HG03571 (cell line): Measurements from ENCODE around the gene MAST2.

Experiments used
- ATAC-seq: cut with Tn5 transposase; IDR thresholded peaks from one replicate; pipeline ENCODE4 v1.9.1; 2021; ENCODE audit not compliant: unreplicated experiment

The MAST2 gene

GRCh38 chr1:45803299-45803780 lies at the start of gene MAST2:
Gene MAST2, plus strand, starts transcription at chr1:45803612. Its CDS starts 284 bp downstream, at chr1:45803896.
- peak; percentile 92 for ATAC-seq

DNA sequence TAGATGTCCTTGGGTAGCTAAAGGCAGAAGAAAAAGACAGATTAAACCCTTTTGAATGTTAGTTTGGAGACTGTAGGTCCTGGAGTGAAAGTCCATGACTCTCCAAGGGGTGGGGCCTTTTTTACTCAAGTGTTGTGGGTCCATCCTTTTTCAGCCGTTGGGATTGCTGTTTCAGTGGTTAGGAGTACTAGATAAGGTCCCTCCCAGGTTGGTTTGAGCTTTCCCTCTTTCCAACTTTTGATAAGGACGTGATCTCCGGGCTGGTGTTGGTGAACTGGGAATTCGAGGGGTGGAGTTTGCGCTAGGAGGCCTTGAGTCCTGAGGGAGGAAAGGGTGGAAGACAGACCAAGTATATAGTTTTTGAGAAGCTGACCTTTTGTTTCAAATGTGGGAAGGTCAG lies 47.7 kb upstream of the MAST2 start:
- ATAC-seq = no peak

DNA sequence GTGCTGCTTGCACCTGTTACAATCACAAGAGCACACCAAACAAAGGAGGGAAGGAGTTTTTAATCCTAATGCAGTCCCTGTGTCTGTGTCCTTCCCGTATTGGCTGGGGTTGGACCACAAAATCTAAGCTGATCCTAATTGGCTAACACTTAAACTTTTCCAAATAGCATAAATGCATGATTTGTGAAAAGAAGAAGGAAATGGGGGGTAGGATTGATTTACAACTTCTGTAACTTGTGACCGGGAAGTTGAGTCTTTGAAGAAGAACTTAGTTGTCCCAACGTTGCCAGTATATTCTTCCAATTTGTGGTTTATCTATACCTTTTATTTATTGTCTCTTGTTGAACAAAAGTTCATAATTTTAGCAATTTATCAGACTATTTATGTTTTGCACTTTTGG lies 41.1 kb upstream of the MAST2 start:
- no peak for ATAC-seq

DNA sequence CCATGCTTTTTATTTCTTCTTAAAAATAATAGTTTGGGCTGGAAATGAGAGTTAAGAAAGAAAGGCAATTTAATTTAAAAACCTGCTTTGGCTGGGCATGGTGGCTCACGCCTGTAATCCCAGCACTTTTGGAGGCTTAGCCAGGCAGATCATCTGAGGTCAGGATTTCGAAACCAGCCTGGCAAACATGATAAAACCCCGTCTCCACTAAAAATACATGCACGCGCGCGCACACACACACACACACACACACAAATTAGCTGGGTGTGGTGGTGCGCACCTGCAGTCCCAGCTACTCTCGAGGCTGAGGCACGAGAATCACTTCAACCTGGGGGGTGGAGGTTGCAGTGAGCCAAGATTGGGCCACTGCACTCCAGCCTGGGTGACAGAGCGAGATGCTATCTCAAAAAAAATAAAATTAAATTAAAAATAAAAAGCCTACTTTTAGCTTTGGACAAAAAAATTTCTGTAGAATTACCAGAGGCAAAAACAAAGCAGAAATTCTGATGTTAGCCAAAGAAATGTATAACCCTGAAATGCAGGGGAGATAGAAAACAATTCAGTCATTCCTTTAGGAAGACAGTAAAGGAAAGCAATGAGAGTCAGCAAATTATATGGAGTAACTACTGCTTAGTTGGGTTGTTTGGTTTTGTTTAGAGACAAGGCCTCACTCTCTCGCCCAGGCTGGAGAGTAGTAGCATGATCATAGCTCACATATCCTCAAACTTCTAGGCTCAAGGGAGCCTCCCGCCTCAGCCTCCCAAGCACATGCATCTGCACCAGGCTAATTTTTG lies 37.2 kb upstream of the MAST2 start:
- no peak for ATAC-seq

GRCh38 chr1:45767035-45767434 lies 36.4 kb upstream of the MAST2 start:
- ATAC-seq = no peak

DNA sequence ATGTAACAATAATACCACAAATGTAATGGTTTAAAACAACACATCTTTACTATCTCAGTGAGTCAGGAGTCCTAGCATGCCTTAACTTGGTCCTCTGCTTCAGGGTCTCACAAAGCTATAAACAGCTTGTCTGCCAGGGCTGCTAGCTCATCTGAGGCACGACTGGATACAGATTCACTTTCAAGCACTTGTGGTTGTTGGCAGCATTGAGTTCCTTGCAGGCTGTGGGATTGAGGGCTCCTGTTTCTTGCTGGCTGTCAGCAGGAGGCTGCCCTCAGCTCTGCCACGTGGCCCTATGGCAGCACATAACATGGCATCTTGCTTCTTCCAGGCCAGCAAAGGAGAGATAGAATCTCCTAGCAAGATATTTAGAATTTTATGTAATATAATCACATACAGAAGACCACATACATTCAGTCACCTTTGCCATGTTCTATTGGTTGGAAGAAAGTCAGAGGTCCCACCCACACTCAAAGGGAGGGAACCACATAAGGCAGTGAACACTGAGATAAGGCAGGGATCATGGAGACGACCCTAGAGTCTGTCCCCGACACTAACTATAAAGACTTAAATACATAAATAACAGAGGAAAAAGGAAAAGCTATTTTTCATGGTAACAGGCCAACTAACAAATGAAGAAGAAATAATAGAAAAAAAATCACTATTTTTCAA lies 34.0 kb upstream of the MAST2 start:
- ATAC-seq = no peak

DNA sequence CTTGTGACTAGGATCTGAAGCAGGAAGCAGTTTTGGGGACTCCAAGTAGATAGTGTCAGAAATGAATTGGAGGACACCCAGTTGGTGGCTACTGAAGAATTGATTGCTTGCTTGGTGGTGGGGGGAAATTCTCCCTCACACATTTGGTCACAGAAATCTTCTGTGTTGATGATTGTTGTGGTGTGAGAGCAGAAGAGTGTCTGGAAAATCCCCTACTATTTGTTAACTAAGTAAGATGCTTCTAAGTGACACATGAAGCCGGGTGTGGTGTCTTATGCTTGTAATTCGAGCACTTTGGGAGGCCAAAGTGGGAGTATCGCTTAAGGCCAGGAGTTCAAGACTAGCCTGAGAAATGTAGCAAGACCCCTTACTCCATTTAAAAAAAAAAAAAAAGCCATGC lies 30.4 kb upstream of the MAST2 start:
- no peak for ATAC-seq

DNA sequence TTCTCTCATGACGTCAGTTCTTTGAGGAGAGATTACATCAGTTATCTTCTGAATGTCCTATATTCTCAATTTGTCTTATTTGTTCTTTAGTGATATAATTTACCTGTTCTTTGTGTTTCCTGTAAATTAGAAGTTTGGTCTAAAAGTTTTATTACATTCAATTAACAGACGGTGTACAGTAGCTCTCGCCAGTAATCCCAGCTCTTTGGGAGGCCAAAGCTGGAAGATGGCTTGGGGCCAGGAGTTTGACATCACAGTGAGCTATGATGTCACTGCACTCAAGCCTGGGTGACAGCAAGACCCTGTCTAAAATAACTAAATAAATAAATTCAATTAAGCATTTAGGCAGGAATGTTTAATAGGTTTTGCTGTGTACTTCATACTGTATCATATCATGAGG lies 27.6 kb upstream of the MAST2 start:
- ATAC-seq = no peak

DNA sequence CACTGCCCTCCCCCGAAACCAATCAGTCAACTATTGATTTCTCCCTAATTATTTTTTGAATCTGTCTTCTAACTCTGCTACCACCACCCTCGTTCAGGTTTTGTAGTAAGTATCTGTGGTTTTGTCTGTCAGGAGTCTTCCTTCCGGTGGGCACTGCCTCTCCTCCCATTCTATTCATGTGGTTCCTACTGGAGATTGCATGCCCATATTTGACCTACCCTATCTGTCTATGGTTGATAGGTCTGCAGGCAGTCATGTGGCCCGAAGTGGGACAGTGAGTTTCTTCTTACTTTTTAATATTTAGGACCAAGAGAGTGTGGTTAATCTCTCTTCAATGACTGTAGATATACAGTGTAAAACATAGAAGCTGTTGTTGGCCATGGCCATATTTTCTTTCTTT lies 17.8 kb upstream of the MAST2 start:
- ATAC-seq = no peak

DNA sequence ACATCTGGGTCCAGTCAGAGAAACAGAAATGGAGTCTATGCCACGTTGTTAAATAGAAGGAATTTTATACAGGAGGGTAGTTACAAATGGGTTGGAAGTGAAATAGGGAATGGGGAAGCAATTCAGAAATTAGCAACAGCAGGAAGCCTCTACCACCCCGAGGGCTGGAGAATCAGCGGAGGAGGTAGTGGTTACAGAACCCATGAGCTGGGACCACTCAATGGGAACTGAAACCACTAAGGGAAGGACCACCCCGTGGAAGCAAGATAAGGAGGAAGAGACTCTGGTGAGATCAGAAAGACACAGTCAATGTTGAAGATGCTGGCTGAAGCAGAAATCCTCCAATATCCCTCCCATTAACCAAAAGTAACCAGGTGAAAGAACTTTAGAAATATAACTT lies 15.5 kb upstream of the MAST2 start:
- no peak for ATAC-seq

DNA sequence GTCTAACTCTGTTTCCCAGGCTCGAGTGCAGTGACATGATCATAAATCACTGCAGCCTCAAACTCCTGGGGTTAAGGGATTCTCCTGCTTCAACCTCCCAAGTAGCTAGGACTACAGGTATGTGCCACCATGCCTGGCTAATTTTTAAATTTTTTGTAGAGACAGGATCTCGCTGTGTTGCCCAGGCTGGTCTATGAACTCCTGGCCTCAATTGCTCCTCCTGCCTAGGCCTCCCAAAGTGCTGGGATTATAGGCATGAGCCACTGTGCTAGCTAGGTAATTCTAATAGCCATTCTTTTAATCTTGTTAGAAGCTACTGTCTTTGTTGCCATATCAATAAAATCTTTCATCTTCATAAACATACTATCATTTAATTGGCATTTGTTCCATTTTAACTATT lies 13.8 kb upstream of the MAST2 start:
- ATAC-seq = no peak

GRCh38 chr1:45792744-45793143 lies 10.7 kb upstream of the MAST2 start:
- no peak for ATAC-seq

GRCh38 chr1:45793942-45794604 lies 9.3 kb upstream of the MAST2 start:
- no peak for ATAC-seq

DNA sequence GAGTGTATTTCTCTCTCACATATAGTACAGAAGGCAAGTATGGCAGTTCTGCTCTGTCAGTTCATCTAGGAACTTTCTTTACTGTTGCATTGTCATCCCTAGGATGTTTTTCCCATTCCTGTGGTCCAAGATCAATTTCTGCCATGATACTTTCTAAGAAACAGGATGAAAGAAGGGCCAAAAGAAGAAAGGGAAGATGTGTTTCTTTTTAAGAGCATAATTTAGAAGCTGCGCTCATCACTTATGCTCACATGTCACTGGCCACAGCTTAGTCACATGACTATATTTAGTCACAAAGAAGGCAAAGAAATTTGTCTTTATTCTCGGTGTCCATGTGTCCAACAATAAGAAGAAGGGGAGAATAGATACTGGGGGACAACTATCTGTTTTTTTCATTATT lies 7.0 kb upstream of the MAST2 start:
- ATAC-seq = no peak

- ATAC-seq = no peak
Observed at GRCh38 chr1:45796946-45797345, 6.5 kb upstream of the MAST2 start.

- no peak for ATAC-seq
Observed at GRCh38 chr1:45800899-45801298, 2.5 kb upstream of the MAST2 start.

GRCh38 chr1:45802343-45803298 lies 791 bp upstream of the MAST2 start:
- ATAC-seq = no peak

- ATAC-seq = peak; percentile 35
Observed at GRCh38 chr1:45803781-45804668, 613 bp downstream of the MAST2 start.

DNA sequence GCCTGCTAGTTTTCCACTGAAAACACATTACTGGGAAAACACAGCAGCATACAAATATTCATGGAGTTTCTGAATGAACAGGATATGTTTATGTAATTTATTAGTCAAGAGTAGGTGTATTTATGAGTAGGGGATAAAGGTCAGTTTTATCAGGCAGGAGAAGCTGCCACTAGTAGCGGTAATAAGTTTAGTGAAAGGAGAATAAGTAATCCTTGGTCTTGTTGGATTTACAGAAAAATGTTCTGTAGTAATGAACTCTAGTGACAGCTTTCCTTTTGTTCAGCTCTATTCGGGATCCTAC lies 1.2 kb downstream of the MAST2 start:
- no peak for ATAC-seq

GRCh38 chr1:45806129-45806528 lies 2.7 kb downstream of the MAST2 start:
- ATAC-seq = no peak
